Measurements from ENCODE around the gene DLX6.

- no peak for TF ChIP-seq CTCF (conservative IDR thresholded peaks at IDR 0.05; ENCODE audit: low read length)
- TF ChIP-seq EZH2phosphoT487 (IDR thresholded peaks at IDR 0.05; ENCODE audit: borderline replicate concordance, low read depth, low read length), result no peak
Measured at GRCh38 chr7:96997512-96998032, 7.8 kb upstream of the DLX6 start.
